Hepatocyte (in vitro differentiated cells): ENCODE results near the gene RAB26.

Experiments used
- CTCF ChIP-seq: fragments of 200-600 bp; sonication (generic); IDR thresholded peaks from 2 replicates; pipeline ENCODE4 v1.5.1; 2016; ENCODE audit warnings: antibody characterized with exemption, mild to moderate bottlenecking; ENCODE audit not compliant: poor library complexity
- EZH2 ChIP-seq: fragments of 200-600 bp; sonication (generic); IDR thresholded peaks from 2 replicates; pipeline ENCODE4 v1.6.1; 2016; ENCODE audit warnings: antibody characterized with exemption, mild to moderate bottlenecking, borderline replicate concordance
- EZH2phosphoT487 ChIP-seq: fragments of 200-600 bp; sonication (generic); IDR thresholded peaks from one replicate; pipeline ENCODE4 v1.6.1; 2018; ENCODE audit warnings: antibody characterized with exemption, mild to moderate bottlenecking, low read depth, moderate library complexity; ENCODE audit not compliant: unreplicated experiment, severe bottlenecking

GRCh38 chr16:2162676-2163118, 14.3 kb downstream of the RAB26 start:
- no peak for TF ChIP-seq CTCF
- TF ChIP-seq EZH2phosphoT487 = no peak
- no peak for TF ChIP-seq EZH2
